ENCODE results near the gene BMP8A. TPM values are rescaled to one million over a fixed set of nuclear protein-coding genes. Genes with fewer than 3 reads are reported as not detected.
A peak's percentile ranks its signal among the peaks of the same experiment; 100 is the strongest.

Gene BMP8A
- total and polyA plus RNA-seq, 2 experiments from 2014 or later, result 1.2 to 2.8 TPM

GRCh38 chr1:39566441-39567137 lies 75.2 kb downstream of the BMP8A start:
- DNase-seq (ENCODE audit: low spot score), result peak; percentile 90
- H3K4me1 ChIP-seq (ENCODE audit: insufficient read depth), result peaks cover 26% of the 10 kb centered on the region
- H3K9me3 ChIP-seq (ENCODE audit: low read depth), result no peaks in the 10 kb centered on the region
- peaks cover 70% of the 10 kb centered on the region for H3K79me2 ChIP-seq
- no peak overlapping the region for H3K4me3 ChIP-seq
- H3K27ac ChIP-seq, result peak overlapping the region; percentile 61
- no peaks in the 10 kb centered on the region for H3K27me3 ChIP-seq
- peaks cover 14% of the 10 kb centered on the region for H3K36me3 ChIP-seq (replicated peaks; ENCODE audit: insufficient read depth, low read depth)
- H3K9me2 ChIP-seq (replicated peaks; ENCODE audit: insufficient read depth), result no peaks in the 10 kb centered on the region
- H3K4me2 ChIP-seq, result peak overlapping the region; percentile 2
- no peak overlapping the region for H2AFZ ChIP-seq
- 61% methylated on average over 5 of the region's 5 CpGs for WGBS (ENCODE audit: low lambda C conversion rate, missing lambda C conversion rate)
- no peak for TF ChIP-seq EZH2phosphoT487 (IDR thresholded peaks at IDR 0.05; ENCODE audit: low read depth, severe bottlenecking, unreplicated experiment)
- TF ChIP-seq CTCF (IDR thresholded peaks at IDR 0.05; ENCODE audit: poor library complexity), result no peak
- TF ChIP-seq EZH2 (IDR thresholded peaks at IDR 0.05; ENCODE audit: borderline replicate concordance), result no peak
- H4K20me1 ChIP-seq (ENCODE audit: insufficient read depth, poor library complexity, severe bottlenecking), result peaks cover 56% of the 10 kb centered on the region

- H2AFZ ChIP-seq, result no peak overlapping the region
- H3K4me3 ChIP-seq, result no peak overlapping the region
- WGBS (ENCODE audit: low lambda C conversion rate, missing lambda C conversion rate), result 65% methylated on average over 3 of the region's 3 CpGs
- peaks cover 77% of the 10 kb centered on the region for H3K79me2 ChIP-seq
- no peaks in the 10 kb centered on the region for H3K27me3 ChIP-seq
- H3K9me2 ChIP-seq (replicated peaks; ENCODE audit: insufficient read depth), result no peaks in the 10 kb centered on the region
- peaks cover 63% of the 10 kb centered on the region for H4K20me1 ChIP-seq (ENCODE audit: insufficient read depth, poor library complexity, severe bottlenecking)
- TF ChIP-seq CTCF (IDR thresholded peaks at IDR 0.05; ENCODE audit: poor library complexity) (no peak), EZH2 (IDR thresholded peaks at IDR 0.05; ENCODE audit: borderline replicate concordance) (no peak), EZH2phosphoT487 (IDR thresholded peaks at IDR 0.05; ENCODE audit: low read depth, severe bottlenecking, unreplicated experiment) (no peak)
- H3K9me3 ChIP-seq (ENCODE audit: low read depth), result no peaks in the 10 kb centered on the region
- DNase-seq (ENCODE audit: low spot score), result no peak
- H3K27ac ChIP-seq, result peak overlapping the region; percentile 28
- peak overlapping the region; percentile 2 for H3K4me2 ChIP-seq
- peaks cover 14% of the 10 kb centered on the region for H3K36me3 ChIP-seq (replicated peaks; ENCODE audit: insufficient read depth, low read depth)
- peaks cover 19% of the 10 kb centered on the region for H3K4me1 ChIP-seq (ENCODE audit: insufficient read depth)
Measured at GRCh38 chr1:39567302-39567701, 75.9 kb downstream of the BMP8A start.

GRCh38 chr1:39568208-39568607 lies 76.8 kb downstream of the BMP8A start:
- WGBS (ENCODE audit: low lambda C conversion rate, missing lambda C conversion rate), result 100% methylated on average over 2 of the region's 2 CpGs
- H3K4me3 ChIP-seq, result no peak overlapping the region
- no peak for DNase-seq (ENCODE audit: low spot score)
- H3K27ac ChIP-seq, result peak overlapping the region; percentile 37
- peaks cover 68% of the 10 kb centered on the region for H4K20me1 ChIP-seq (ENCODE audit: insufficient read depth, poor library complexity, severe bottlenecking)
- no peaks in the 10 kb centered on the region for H3K9me3 ChIP-seq (ENCODE audit: low read depth)
- TF ChIP-seq EZH2phosphoT487 (IDR thresholded peaks at IDR 0.05; ENCODE audit: low read depth, severe bottlenecking, unreplicated experiment) (no peak), EZH2 (IDR thresholded peaks at IDR 0.05; ENCODE audit: borderline replicate concordance) (no peak), CTCF (IDR thresholded peaks at IDR 0.05; ENCODE audit: poor library complexity) (no peak)
- no peak overlapping the region for H3K4me2 ChIP-seq
- H3K4me1 ChIP-seq (ENCODE audit: insufficient read depth), result peaks cover 24% of the 10 kb centered on the region
- peaks cover 14% of the 10 kb centered on the region for H3K36me3 ChIP-seq (replicated peaks; ENCODE audit: insufficient read depth, low read depth)
- H2AFZ ChIP-seq, result no peak overlapping the region
- no peaks in the 10 kb centered on the region for H3K27me3 ChIP-seq
- peaks cover 84% of the 10 kb centered on the region for H3K79me2 ChIP-seq
- H3K9me2 ChIP-seq (replicated peaks; ENCODE audit: insufficient read depth), result no peaks in the 10 kb centered on the region
